EH (cell line): ENCODE results near the gene FGF12.

Experiments
- DNase-seq: peaks from one replicate; pipeline ENCODE4 v3.0.0-alpha.2; 2015; ENCODE audit warnings: low read depth

The FGF12 gene

GRCh38 chr3:192409838-192410683 is 317.3 kb downstream of the FGF12 start:
- no peak for DNase-seq

GRCh38 chr3:192409201-192409837 is 318.0 kb downstream of the FGF12 start:
- no peak for DNase-seq

GRCh38 chr3:192408647-192409200 is 318.6 kb downstream of the FGF12 start:
- DNase-seq = no peak

- no peak for DNase-seq
Measured at GRCh38 chr3:192408007-192408646, 319.2 kb downstream of the FGF12 start.

- no peak for DNase-seq
Measured at GRCh38 chr3:192399767-192400166, 327.6 kb downstream of the FGF12 start.

- no peak for DNase-seq
Measured at GRCh38 chr3:192397012-192397411, 330.3 kb downstream of the FGF12 start.

GRCh38 chr3:192395506-192395905 is 331.8 kb downstream of the FGF12 start:
- DNase-seq = no peak

GRCh38 chr3:192392986-192393385 is 334.4 kb downstream of the FGF12 start:
- no peak for DNase-seq

GRCh38 chr3:192382861-192383260 is 344.5 kb downstream of the FGF12 start:
- DNase-seq = no peak

GRCh38 chr3:192373586-192373985 is 353.8 kb downstream of the FGF12 start:
- DNase-seq = no peak

- DNase-seq = no peak
Measured at GRCh38 chr3:192373032-192373431, 354.3 kb downstream of the FGF12 start.

- DNase-seq = no peak
Measured at GRCh38 chr3:192372616-192373015, 354.7 kb downstream of the FGF12 start.

- DNase-seq = no peak
Measured at GRCh38 chr3:192371870-192372400, 355.4 kb downstream of the FGF12 start.

GRCh38 chr3:192367616-192368015 is 359.7 kb downstream of the FGF12 start:
- DNase-seq = no peak

- no peak for DNase-seq
Measured at GRCh38 chr3:192366916-192367315, 360.4 kb downstream of the FGF12 start.

GRCh38 chr3:192365571-192365970 is 361.8 kb downstream of the FGF12 start:
- no peak for DNase-seq

- no peak for DNase-seq
Measured at GRCh38 chr3:192364316-192364715, 363.0 kb downstream of the FGF12 start.

GRCh38 chr3:192354687-192355086 is 372.7 kb downstream of the FGF12 start:
- no peak for DNase-seq

GRCh38 chr3:192352142-192352541 is 375.2 kb downstream of the FGF12 start:
- no peak for DNase-seq

- DNase-seq = no peak
Measured at GRCh38 chr3:192351441-192351840, 375.9 kb downstream of the FGF12 start.

GRCh38 chr3:192340031-192340430 is 387.3 kb downstream of the FGF12 start:
- no peak for DNase-seq

GRCh38 chr3:192339214-192339613 is 388.1 kb downstream of the FGF12 start:
- no peak for DNase-seq
